Mesenchymal stem cell (in vitro differentiated cells and primary cell): ENCODE measurements around the gene AP3S2.
A peak's percentile ranks its signal among the peaks of the same experiment; 100 is the strongest.

Experiments
- DNase-seq: peaks from one replicate; pipeline ENCODE4 v3.0.0-alpha.2; 2013
- H2AFZ ChIP-seq: one replicate; pipeline ENCODE4 v1.6.1; 2013; ENCODE audit warnings: low read depth, mild to moderate bottlenecking, control low read depth, inconsistent platforms, low read length, moderate library complexity
- H2AK5ac ChIP-seq: 2 replicates; pipeline ENCODE4 v1.6.1; 2013; ENCODE audit warnings: low read length, moderate library complexity, mild to moderate bottlenecking, inconsistent platforms; ENCODE audit not compliant: severe bottlenecking
- H2BK120ac ChIP-seq: one replicate; pipeline ENCODE4 v1.6.1; 2013; ENCODE audit warnings: low read depth, mild to moderate bottlenecking, inconsistent platforms, low read length, moderate library complexity
- H2BK12ac ChIP-seq, 2 experiments: one replicate each; pipeline ENCODE4 v1.6.1; 2013; ENCODE audit warnings: inconsistent platforms in 2 of 2, low read length in 2 of 2, mild to moderate bottlenecking in 2 of 2, moderate library complexity in 2 of 2, control low read depth in 1 of 2
- H2BK15ac ChIP-seq: one replicate; pipeline ENCODE4 v1.6.1; 2013; ENCODE audit warnings: mild to moderate bottlenecking, low read depth, inconsistent platforms; ENCODE audit not compliant: poor library complexity, severe bottlenecking
- H2BK5ac ChIP-seq: 2 replicates; pipeline ENCODE4 v1.6.1; 2013; ENCODE audit warnings: low read depth, mild to moderate bottlenecking, low read length, control low read depth, inconsistent platforms; ENCODE audit not compliant: poor library complexity, severe bottlenecking
- H3K14ac ChIP-seq, 2 experiments: one replicate each; pipeline ENCODE4 v1.6.1; 2013; ENCODE audit warnings: inconsistent platforms in 2 of 2, low read length in 2 of 2, control low read depth in 1 of 2, mild to moderate bottlenecking in 1 of 2, moderate library complexity in 1 of 2
- H3K18ac ChIP-seq, 2 experiments: one replicate each; pipeline ENCODE4 v1.6.1; 2013; ENCODE audit warnings: inconsistent platforms in 2 of 2, low read length in 2 of 2, control low read depth in 1 of 2, low read depth in 1 of 2, mild to moderate bottlenecking in 1 of 2
- H3K23ac ChIP-seq, 2 experiments: one replicate each; pipeline ENCODE4 v1.6.1; 2013; ENCODE audit warnings: inconsistent platforms in 2 of 2, low read length in 2 of 2, mild to moderate bottlenecking in 2 of 2, moderate library complexity in 2 of 2, control low read depth in 1 of 2
- H3K27ac ChIP-seq: 2 replicates; pipeline ENCODE4 v1.5.1; 2013; ENCODE audit warnings: mild to moderate bottlenecking, moderate library complexity, low read length, control low read depth, inconsistent platforms; ENCODE audit not compliant: poor library complexity, severe bottlenecking
- H3K27me3 ChIP-seq, 2 experiments: 2 replicates each; pipeline versions ENCODE4 v1.6.1 to v1.7.0; 2013; ENCODE audit warnings: low read length in 2 of 2, mild to moderate bottlenecking in 2 of 2, moderate library complexity in 2 of 2, control low read depth in 1 of 2, inconsistent platforms in 1 of 2; ENCODE audit not compliant: control insufficient read depth in 1 of 2, insufficient read depth in 1 of 2
- H3K36me3 ChIP-seq, 2 experiments: 2 replicates each; pipeline versions ENCODE4 v1.6.1 to v1.7.0; 2013; ENCODE audit warnings: low read length in 2 of 2, control low read depth in 1 of 2, inconsistent platforms in 1 of 2, low read depth in 1 of 2, mild to moderate bottlenecking in 1 of 2; ENCODE audit not compliant: insufficient read depth in 2 of 2, control insufficient read depth in 1 of 2
- H3K4ac ChIP-seq, 2 experiments: one replicate each; pipeline ENCODE4 v1.6.1; 2013; ENCODE audit warnings: inconsistent platforms in 2 of 2, low read length in 2 of 2, mild to moderate bottlenecking in 2 of 2, moderate library complexity in 2 of 2, control low read depth in 1 of 2, low read depth in 1 of 2
- H3K4me1 ChIP-seq: 2 replicates; pipeline ENCODE4 v1.6.1; 2013; ENCODE audit warnings: low read depth, low read length, control low read depth; ENCODE audit not compliant: control insufficient read depth, insufficient read depth
- H3K4me2 ChIP-seq: 2 replicates; pipeline ENCODE4 v1.6.1; 2013; ENCODE audit warnings: low read length, mild to moderate bottlenecking, inconsistent platforms; ENCODE audit not compliant: poor library complexity, severe bottlenecking
- H3K4me3 ChIP-seq, 2 experiments: 2 replicates each; pipeline versions ENCODE4 v1.5.1 to v1.7.0; 2013; ENCODE audit warnings: low read length in 2 of 2, mild to moderate bottlenecking in 2 of 2, control low read depth in 1 of 2, low read depth in 1 of 2; ENCODE audit not compliant: insufficient read depth in 1 of 2
- H3K79me1 ChIP-seq: replicated peaks from 2 replicates; pipeline ENCODE4 v1.6.1; 2013; ENCODE audit warnings: mild to moderate bottlenecking, control low read depth, low read length, inconsistent platforms; ENCODE audit not compliant: poor library complexity, severe bottlenecking
- H3K9ac ChIP-seq: 2 replicates; pipeline ENCODE4 v1.7.0; 2013; ENCODE audit warnings: mild to moderate bottlenecking, low read length, moderate library complexity
- H3K9me3 ChIP-seq: 2 replicates; pipeline ENCODE4 v1.7.0; 2013; ENCODE audit warnings: mild to moderate bottlenecking, low read length; ENCODE audit not compliant: control insufficient read depth
- H4K8ac ChIP-seq: one replicate; pipeline ENCODE4 v1.6.1; 2013; ENCODE audit warnings: inconsistent platforms, mild to moderate bottlenecking, low read length, moderate library complexity
- H4K91ac ChIP-seq: one replicate; pipeline ENCODE4 v1.6.1; 2013; ENCODE audit warnings: mild to moderate bottlenecking, low read length, inconsistent platforms
- WGBS: methylation state at CpG from one replicate; pipeline ENCODE4 v1.1.7; 2013; ENCODE audit warnings: mixed read lengths; 5-methylcytosine and 5-hydroxymethylcytosine counted together

Gene AP3S2

GRCh38 chr15:89814112-89814742 lies 79.6 kb downstream of the AP3S2 start:
- 29% methylated on average over 49 of the region's 56 CpGs for WGBS
- DNase-seq, result peak; percentile 18
- H3K36me3 ChIP-seq, result peaks cover 0 to 26% of the 10 kb centered on the region in 2 experiments

GRCh38 chr15:89813381-89814111 lies 80.2 kb downstream of the AP3S2 start:
- WGBS, result 79% methylated on average over 12 of the region's 13 CpGs
- DNase-seq, result no peak

More at GRCh38 chr15:89814112-89814742, 79.6 kb downstream of the AP3S2 start:
- peak overlapping the region in 1 of 2 experiments; percentile 83 for H3K23ac ChIP-seq
- H3K4ac ChIP-seq, result peak overlapping the region; percentile 58 to 70
- H2AFZ ChIP-seq, result peak overlapping the region; percentile 52
- H3K14ac ChIP-seq, result peak overlapping the region in 1 of 2 experiments; percentile 88
- peak overlapping the region; percentile 77 for H2BK120ac ChIP-seq
- no peaks in the 10 kb centered on the region for H3K9me3 ChIP-seq
- H2BK12ac ChIP-seq, result peak overlapping the region in 1 of 2 experiments; percentile 10
- H3K4me1 ChIP-seq, result peaks cover 21% of the 10 kb centered on the region
- H3K9ac ChIP-seq, result peak overlapping the region; percentile 90
- H4K91ac ChIP-seq, result peak overlapping the region; percentile 75
- H3K27ac ChIP-seq, result no peak overlapping the region
- no peak overlapping the region for H2AK5ac ChIP-seq
- no peak overlapping the region for H2BK5ac ChIP-seq
- peak overlapping the region; percentile 78 to 90 for H3K18ac ChIP-seq
- H3K79me1 ChIP-seq, result peaks cover 2% of the 10 kb centered on the region
- peak overlapping the region; percentile 85 for H4K8ac ChIP-seq
- H3K4me2 ChIP-seq, result peak overlapping the region; percentile 70
- no peaks in the 10 kb centered on the region for H3K27me3 ChIP-seq
- peak overlapping the region; percentile 75 for H2BK15ac ChIP-seq
- H3K4me3 ChIP-seq, result peak overlapping the region; percentile 62 to 88

GRCh38 chr15:89812847-89813320 lies 80.9 kb downstream of the AP3S2 start:
- Histone ChIP-seq H3K79me1 (peaks cover 2% of the 10 kb centered on the region), H4K8ac (peak overlapping the region; percentile 70), H3K18ac (peak overlapping the region in 1 of 2 experiments; percentile 49), H3K27me3 (no peaks in the 10 kb centered on the region), H3K36me3 (peaks cover 0 to 40% of the 10 kb centered on the region in 2 experiments), H3K9ac (peak overlapping the region; percentile 90), H3K4me2 (no peak overlapping the region), H2BK5ac (no peak overlapping the region), H2BK15ac (no peak overlapping the region), H3K9me3 (no peaks in the 10 kb centered on the region), H2BK120ac (no peak overlapping the region), H3K14ac (peak overlapping the region in 1 of 2 experiments; percentile 27), H3K27ac (no peak overlapping the region), H2BK12ac (no peak overlapping the region), H3K4me1 (peaks cover 24% of the 10 kb centered on the region), H2AFZ (no peak overlapping the region), H3K4me3 (peak overlapping the region in 1 of 2 experiments; percentile 88), H2AK5ac (no peak overlapping the region), H3K23ac (no peak overlapping the region), H3K4ac (no peak overlapping the region), H4K91ac (no peak overlapping the region)
- 96% methylated on average over 7 of the region's 7 CpGs for WGBS
- DNase-seq, result no peak

More at GRCh38 chr15:89813381-89814111, 80.2 kb downstream of the AP3S2 start:
- peak overlapping the region; percentile 18 for H4K91ac ChIP-seq
- H2AK5ac ChIP-seq, result no peak overlapping the region
- no peaks in the 10 kb centered on the region for H3K9me3 ChIP-seq
- peak overlapping the region in 1 of 2 experiments; percentile 29 for H2BK12ac ChIP-seq
- H3K18ac ChIP-seq, result peak overlapping the region; percentile 1 to 49
- peak overlapping the region in 1 of 2 experiments; percentile 5 for H3K23ac ChIP-seq
- no peak overlapping the region for H2AFZ ChIP-seq
- H2BK5ac ChIP-seq, result no peak overlapping the region
- H3K27ac ChIP-seq, result no peak overlapping the region
- peak overlapping the region; percentile 29 to 70 for H3K4ac ChIP-seq
- H3K4me1 ChIP-seq, result peaks cover 24% of the 10 kb centered on the region
- H4K8ac ChIP-seq, result peak overlapping the region; percentile 70
- peak overlapping the region in 1 of 2 experiments; percentile 88 for H3K14ac ChIP-seq
- peaks cover 0 to 33% of the 10 kb centered on the region in 2 experiments for H3K36me3 ChIP-seq
- peak overlapping the region; percentile 90 for H3K9ac ChIP-seq
- H3K79me1 ChIP-seq, result peaks cover 2% of the 10 kb centered on the region
- no peak overlapping the region for H2BK15ac ChIP-seq
- H3K4me2 ChIP-seq, result no peak overlapping the region
- H2BK120ac ChIP-seq, result no peak overlapping the region
- no peaks in the 10 kb centered on the region for H3K27me3 ChIP-seq
- peak overlapping the region in 1 of 2 experiments; percentile 88 for H3K4me3 ChIP-seq
